HG03457 (cell line): ENCODE results near the gene HERC2.
"Not testable (repeated sequence)": the region's sequence is repeated elsewhere in the genome, so short reads cannot be mapped to it uniquely, and the experiment has no call there.

ENCODE experiments used
- ATAC-seq: cut with Tn5 transposase; IDR thresholded peaks from one replicate; pipeline ENCODE4 v1.9.1; 2021; ENCODE audit warnings: moderate number of reproducible peaks; ENCODE audit not compliant: unreplicated experiment

The HERC2 gene

DNA sequence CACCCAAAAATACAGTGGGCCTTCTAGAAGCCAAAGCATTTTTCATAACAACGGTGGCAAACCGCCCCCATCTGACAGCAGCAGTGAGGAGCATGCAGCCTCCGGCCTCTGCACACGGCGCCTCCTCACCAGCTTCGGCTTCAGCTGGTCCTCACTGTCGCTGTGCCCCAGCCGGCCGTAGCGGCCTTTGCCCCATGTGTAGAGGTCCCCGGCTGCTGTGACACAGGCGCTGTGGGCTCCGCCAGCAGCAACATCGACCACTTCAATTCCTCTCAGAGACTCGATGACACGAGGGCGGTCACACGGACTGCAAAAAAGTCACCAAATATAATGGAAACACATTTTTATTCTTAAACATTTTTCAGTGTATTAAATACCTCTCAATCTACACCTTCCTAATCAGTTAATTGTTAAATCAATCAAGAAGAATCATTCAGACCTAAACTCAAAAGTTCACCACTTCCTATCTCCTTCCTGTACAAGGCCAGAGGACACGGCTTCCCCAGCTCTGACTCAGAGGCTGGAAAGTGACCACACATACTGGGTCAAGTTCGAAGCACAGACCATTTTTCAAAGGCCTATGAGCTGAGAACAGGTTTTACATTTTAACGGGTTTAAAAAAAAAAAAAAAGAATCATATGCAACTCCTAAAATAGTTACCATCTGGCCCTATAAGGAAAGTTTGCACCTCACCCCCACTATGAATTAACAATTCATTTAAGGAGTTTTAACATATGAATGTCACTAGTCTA is 189.3 kb downstream of the HERC2 start:
- ATAC-seq, result no peak

DNA sequence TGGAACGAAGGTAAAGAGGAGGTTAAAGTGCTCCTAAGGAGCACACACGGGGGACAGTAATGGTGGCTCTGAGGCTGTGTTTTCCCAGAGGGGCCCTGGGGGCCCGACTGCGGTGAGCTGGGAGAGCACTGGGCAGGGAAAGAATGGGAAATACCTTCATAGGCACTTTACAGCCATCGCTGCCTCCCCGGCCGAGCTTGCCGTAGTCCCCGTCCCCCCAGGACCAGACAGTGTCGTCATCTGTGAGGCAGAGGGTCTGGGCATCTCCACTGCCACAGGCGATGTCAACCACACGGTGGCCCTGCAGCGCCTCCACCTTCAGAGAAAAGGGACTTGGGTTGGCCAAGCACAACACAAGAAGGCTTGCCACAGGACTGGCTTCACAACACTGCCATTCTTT is 190.0 kb downstream of the HERC2 start:
- ATAC-seq, result no peak

DNA sequence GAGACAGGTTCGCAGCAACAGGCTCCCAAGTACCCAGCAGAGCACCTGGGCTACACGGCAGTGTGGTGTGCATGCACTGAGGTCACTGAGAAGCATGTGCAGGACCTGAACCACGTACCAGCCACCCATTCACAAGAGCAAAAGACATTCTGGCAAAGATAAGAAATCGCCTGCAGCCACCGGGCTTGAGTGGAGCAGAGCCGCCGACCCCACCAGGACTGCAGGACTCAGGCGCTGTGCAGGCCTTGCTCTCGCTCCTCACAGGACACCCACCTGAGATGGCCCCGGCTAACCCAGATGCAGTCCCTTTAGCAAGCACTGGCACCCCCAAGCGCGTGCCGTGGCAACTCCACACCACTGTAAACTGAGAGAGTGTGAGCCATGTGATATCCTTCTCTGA is 190.6 kb downstream of the HERC2 start:
- no peak for ATAC-seq

DNA sequence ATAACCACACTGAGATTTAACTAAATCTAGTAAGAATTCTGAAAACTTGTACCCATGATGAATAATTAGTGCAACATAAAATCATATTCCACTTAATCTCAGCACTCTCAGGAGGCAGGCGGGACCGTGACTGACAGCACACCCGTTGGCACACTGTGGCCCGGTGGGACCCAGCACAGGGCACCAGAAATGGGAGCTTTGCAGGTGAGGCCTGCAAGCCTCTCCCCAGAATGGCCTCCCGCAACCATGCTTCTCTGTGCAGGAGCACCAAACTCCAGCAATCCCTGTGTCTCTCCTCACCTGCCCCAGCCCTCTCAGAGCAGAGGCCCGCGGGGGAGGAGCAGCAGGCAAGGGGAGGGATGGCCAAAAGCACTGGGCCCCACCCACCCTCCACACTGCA is 191.3 kb downstream of the HERC2 start:
- ATAC-seq, result no peak

DNA sequence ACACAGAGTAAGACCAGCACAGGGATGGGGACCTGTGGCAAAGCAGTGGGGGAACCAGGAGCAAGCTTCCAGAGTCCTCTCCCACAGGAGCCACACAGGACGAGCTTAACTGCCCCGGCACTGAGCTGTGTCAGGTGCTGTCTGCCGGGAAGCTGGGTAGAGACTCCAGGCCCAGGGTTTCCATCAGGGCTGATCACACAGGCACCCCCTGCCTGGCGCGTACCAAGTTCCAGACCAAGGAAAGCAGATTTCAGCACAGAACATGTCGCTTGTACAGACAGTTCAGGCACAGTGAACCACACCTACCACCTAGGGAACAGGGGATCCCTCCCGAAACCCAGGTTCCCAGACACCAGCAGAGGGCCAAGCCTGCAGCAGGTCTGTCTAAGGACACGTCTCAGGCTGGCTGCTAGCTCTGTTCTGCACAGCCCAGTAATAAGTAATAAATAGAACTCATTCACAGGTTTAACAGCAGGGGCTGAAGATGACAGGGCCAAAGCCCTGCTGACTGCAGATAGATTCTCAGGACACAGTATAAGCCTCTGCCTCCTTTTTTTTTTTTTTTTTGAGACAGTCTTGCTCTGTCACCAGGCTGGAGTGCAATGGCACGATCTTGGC is 192.6 kb downstream of the HERC2 start:
- no peak for ATAC-seq

DNA sequence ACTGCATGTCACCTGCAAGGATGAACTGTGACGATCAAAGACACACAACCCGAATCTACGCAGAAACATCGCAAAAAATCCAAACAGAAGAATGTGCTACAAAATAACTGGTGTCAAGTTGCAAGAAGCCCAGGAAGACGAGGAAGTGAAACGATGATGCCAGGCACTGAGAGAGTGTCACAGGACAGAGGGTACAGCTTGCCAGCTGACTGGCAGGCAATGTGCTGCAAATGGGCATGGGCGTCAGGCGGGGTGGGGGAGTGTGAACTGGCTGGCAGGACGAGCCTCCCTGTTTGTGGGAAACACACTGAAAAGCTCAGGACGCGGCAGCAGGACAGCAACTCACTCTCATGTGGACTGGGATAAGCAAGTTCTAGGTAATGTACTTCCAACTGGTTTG is 193.9 kb downstream of the HERC2 start:
- ATAC-seq, result no peak

DNA sequence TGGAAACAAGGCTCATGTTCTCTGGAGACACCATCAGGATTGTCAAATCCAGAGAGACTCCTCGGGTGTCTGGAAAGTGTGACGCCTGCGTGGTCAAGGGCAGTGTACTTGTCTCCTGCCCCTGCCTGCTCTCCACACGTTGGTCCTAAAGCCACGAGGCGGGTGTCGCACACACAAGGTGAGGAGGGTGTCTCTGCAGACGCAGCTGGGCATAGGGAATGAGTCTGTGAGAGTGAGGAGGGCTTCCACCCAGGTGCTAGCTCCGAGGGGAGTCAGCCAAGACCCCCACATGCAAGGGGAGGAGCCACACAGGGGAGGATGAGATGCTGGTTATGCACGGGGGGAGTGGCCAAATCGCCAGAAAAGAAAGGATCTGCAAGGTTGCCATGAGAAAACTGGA is 194.9 kb downstream of the HERC2 start:
- no peak for ATAC-seq

DNA sequence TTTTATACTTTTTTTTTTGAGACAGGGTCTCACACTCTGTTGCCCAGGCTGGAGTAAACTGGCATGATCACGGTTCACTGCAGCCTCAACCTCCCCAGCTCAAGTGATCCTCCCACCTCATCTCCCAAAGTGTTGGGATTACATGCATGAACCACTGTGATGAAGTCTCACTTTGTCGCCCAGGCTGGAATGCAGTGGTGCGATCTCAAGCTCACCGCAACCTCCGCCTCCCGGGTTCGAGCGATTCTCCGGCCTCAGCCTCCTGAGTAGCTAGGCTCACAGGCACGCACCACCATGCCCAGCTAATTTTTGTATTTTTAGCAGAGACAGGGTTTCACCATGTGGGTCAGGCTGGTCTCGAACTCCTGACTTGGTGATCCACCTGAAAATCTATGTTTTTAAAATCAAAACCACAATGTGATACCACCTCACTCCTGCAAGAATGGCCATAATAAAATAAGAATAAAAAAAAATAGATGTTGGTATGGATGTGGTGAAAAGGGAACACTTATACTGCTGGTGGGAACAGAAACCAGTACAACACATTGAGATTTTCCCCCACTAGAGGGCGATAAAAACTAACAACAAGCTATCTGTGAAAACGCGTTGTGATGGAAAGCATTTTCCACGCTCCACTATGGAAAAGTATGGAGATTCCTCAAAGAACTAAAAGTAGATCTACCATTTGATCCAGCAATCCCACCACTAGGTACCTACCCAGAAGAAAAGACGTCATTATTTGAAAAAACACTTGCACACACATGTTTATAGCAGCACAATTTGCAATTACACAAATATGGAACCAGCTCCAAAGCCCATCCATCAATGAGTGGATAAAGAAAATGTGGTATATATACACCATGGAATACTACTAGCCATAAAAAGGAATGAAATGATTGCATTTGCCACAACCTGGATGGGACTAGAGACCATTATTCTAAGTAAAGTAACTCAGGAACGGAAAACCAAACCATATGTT is 196.0 kb downstream of the HERC2 start:
- no peak for ATAC-seq

DNA sequence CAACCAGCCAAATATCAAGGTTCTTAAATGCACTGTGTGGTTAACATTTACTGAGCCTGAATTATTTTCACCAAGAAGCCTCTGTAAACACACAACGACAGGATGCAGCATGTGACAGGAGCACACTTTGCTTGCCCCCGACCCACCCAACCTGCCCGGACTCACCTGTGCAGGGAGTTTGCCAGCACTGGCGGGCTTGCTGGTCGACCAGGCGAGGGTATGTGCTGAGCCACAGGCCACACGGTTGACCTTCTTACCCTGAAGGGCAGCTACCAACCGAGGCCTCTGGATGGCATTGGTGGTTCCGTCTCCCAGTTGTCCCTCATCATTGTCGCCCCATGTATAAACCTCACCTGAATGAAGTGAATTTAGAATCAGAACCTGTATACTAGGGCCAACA is 197.1 kb downstream of the HERC2 start:
- ATAC-seq, result no peak

DNA sequence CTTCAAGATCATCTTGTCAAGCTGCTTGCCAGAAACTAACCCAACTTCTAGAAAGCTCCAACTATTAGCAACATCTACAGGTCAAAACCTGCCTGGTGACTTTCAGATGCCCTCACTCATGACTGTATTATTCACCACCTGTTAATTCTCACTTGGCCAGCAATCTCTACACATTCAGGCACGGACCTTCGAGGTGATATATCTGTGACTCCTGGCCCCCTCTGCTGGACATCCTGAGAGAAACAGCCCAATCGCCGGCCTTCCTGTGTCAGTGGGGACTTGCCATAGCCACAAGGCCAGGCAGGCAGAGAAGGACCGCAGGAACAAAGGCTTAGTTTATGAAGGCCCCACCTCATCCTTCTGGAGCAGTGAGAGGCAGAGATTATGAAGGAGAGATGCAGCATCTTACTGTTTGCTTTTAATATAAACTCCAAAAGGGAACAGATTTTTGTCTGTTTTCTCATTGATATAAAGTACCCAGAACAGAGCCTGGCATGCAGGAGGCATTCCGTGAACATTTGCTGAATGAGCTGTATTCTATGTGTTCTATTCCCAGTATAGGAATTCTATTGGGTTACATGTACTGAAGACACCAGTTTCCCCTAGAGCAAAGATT is 198.5 kb downstream of the HERC2 start:
- ATAC-seq, result no peak

DNA sequence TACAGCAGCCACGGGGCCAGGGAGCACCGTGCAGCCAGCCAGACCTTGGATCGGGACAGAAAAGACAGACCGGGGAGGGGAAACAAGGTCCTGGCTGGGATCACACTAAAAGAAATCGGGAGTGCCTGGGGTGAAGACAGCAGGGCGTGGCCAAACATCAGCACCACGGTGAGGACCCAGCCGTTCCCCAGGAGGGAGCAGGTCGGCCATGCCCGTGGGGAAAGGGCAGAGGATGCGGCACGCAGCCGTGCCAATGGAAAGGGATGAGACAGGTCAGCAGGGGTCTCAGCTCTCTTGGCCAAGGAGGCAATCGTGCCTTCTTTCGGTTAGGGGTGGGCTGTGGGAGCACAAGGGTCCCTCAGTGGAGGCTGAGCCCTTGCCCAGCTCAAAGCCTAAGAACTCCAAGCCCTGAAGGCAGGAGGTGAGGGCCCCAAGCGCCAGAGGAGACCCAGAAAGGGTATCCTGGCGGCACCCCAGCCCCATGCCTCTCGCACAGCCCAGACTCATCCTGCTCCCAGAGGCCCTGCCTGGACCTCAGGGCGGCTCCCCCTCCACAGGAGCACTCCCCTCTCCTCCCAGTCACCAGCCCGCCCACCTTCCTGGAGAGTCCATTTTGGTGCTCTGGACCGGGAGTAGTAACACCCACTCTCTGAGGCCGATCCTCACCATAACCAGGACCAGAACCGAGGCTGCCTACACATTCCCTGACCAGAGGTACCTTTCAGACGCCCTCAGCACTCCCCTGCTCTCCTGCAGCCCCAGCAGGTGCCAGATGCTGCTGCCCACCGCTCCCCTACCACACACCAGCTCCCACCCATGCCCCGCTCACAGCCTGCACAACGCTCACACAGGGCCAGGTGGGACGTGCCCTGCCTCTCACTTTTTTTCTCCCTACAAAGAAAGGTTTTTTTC is 199.7 kb downstream of the HERC2 start:
- no peak for ATAC-seq

DNA sequence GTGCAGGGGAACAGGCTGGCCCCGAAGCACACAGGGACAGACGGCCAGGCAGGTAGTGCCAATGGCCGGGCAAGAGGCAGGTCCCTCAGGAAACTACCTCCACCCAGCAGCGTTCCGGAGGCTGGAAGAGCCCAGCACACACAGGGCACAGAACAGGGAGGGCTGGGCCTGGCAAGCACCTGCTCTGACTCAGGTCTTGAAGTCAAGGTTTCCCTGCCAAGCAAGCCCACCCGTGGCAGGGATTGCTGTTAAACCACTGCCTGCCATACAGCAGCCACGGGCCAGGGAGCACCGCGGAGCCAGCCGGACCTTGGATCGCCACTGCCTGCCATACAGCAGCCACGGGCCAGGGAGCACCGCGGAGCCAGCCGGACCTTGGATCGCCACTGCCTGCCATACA is 200.4 kb downstream of the HERC2 start:
- ATAC-seq, result not testable (repeated sequence)

DNA sequence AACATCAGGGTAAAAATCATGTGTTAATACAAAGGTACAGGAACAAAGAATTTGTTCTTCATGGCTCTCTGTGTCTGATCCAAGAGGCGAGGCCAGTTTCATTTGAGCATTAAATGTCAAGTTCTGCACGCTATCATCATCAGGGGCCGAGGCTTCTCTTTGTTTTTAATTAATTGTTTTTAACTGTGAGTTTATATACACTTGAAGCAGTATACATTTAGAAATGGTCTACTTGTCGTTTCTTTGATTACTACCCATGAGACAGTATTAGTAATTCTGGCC is 201.7 kb downstream of the HERC2 start:
- ATAC-seq, result no peak

DNA sequence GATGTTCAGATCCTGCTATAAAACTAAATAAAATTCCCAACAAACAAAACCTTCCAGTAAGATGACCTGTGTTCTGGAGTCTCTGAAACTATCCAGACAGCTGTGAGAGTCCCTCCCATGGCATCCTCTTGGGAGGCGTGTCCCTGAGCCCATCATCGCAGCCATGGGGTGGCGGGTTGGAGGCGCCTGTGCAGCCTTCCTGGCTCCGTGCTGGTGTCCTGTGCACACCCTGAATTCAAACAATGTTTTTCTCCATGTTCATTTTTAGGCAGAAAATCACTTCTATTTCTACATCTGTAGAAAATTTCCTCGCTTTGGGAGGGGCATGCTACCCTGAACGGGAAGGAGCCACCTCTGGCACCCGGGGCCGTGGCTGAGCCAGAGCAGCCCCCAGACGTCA is 203.4 kb downstream of the HERC2 start:
- ATAC-seq, result no peak

DNA sequence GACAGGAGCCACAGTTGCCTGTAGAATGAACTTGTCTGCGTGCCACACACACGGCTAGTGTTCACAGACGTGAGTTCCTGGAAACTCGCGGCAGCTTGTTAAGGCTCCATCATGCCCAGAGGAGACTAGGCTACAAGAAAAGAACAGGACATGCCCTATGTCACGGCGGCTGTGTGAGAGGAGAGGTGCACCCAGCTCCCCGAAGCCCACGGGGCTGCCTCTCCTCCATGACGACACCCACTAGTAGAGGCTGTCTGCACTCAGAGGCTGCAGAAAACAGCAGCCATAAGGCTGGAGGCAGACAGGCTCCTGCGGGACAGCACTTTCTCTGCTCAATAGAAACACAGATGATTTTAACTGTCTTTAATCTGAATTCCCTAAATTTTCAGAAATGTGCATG is 203.9 kb downstream of the HERC2 start:
- no peak for ATAC-seq

DNA sequence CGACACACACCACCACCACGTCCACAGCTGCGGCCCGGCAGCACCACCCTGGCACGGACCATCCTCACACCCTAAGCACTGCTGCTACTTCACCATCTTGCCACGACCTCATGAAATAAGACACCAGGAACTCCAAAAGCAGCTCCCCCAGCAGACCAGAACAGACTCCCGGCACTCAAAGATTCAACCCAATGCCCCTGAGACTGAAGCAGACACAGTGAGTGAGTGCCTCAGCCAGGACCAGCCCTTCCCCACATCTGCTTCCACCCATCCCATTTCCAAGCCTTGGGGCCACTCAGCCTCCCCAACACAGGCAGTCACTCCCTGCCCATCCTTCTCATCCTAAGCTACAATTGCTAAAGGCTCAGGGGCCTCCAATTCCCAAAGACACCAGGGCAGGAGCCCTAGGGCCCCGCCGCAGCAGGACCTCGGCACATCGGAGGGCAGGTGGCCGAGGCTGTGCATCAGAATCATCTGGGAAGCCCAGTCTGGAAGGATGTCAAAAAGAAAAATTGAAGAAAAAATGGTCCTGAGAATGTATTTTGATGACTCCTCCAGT is 204.5 kb downstream of the HERC2 start:
- ATAC-seq, result no peak

DNA sequence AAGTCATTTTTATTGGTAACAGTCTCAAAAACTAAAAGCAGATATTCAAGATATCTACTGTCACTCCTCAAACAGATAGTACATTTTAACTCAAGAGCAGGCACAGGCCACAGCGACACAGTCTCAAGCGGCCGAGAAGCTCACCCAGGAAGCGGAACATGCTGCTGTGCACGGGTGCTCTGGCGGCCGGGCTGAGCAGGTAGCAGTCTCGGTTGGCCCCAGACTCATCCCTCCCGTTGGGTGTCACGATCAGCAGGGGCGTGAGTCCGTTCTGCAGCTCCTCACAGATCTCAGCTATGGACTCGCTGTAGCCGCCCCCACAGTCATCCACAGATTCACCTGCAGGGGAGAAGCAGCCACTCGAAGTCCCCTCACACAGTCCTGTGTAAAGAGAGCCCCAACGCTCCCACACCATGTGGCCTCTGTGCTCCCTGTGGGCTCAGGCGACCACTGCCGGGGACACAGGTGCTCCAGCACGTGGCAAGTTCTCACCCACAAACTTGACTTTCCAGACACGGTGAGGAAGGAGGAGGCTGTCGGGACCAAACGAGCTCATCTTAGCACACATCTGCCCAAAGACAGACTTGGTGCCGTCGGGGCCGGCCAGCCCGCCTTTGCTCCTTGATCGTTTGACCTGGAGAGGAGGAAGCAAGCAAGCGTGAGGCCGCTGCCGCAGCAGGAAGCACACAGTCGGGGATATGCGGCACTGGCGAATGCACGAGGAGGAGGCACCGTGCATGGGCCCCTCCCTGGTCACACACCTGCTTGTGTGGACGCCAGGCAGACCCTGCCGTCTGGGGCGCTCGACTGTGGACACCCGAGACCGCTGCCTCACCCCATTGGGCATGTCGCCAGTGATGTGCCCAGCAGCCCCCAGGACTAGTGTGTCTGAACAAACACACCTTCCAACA is 205.2 kb downstream of the HERC2 start:
- ATAC-seq, result no peak

DNA sequence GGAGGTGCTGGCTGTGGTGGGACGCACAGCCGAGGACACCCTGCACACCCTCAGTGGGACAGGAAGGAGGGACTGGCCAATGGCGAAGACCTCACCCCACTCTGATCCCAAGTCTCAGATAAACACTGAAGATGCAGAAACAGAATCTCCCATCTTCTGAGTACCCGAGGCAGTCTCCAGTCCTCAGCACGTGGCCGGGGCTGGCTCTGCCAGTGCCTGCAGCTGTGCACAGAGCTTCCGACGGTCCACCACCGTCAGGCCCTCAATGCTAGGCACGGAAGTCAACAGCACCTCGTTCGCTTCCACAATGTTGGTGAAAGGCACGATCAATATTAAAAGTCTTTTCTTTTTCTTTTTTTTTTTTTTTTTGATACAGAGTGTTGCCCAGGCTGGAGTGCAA is 206.1 kb downstream of the HERC2 start:
- no peak for ATAC-seq
